Measurements from ENCODE around the gene ZNF692. TPM values are rescaled to one million over a fixed set of nuclear protein-coding genes. Genes with fewer than 3 reads are reported as not detected.
"Not testable (repeated sequence)": the region's sequence is repeated elsewhere in the genome, so short reads cannot be mapped to it uniquely, and the experiment has no call there.

Gene ZNF692
- total RNA-seq, 3 donors from 2014 or later = 11.5 to 84.3 (median 77.7) TPM

- peak within 1 kb of the TSS; percentile 100 for H3K27ac ChIP-seq
- H3K36me3 ChIP-seq = no peaks in the 10 kb centered on the region
- peak; percentile 97 to 98 for DNase-seq (ENCODE audit: low spot score in 2 of 2)
- TF ChIP-seq POLR2A (IDR thresholded peaks at IDR 0.05) (no peak), POLR2AphosphoS5 (IDR thresholded peaks at IDR 0.05) (peak in 1 of 3 donors; percentile 90)
- TF ChIP-seq, protein P1, sequence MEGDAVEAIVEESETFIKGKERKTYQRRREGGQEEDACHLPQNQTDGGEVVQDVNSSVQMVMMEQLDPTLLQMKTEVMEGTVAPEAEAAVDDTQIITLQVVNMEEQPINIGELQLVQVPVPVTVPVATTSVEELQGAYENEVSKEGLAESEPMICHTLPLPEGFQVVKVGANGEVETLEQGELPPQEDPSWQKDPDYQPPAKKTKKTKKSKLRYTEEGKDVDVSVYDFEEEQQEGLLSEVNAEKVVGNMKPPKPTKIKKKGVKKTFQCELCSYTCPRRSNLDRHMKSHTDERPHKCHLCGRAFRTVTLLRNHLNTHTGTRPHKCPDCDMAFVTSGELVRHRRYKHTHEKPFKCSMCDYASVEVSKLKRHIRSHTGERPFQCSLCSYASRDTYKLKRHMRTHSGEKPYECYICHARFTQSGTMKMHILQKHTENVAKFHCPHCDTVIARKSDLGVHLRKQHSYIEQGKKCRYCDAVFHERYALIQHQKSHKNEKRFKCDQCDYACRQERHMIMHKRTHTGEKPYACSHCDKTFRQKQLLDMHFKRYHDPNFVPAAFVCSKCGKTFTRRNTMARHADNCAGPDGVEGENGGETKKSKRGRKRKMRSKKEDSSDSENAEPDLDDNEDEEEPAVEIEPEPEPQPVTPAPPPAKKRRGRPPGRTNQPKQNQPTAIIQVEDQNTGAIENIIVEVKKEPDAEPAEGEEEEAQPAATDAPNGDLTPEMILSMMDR (IDR thresholded peaks at IDR 0.05) = peak in 1 of 3 donors; percentile 4
- no peaks in the 10 kb centered on the region for H3K9me3 ChIP-seq
- H3K4me3 ChIP-seq = peak within 1 kb of the TSS; percentile 89 to 96 (median 94)
- no peaks in the 10 kb centered on the region for H3K27me3 ChIP-seq
- intact Hi-C loops (cut with DNase I; ENCODE audit: low total_unique reads) = no loop called here
- H3K4me1 ChIP-seq = peaks cover 0 to 7% of the 10 kb centered on the region in 2 donors
These were observed 21.0 kb downstream of the ZNF692 start, which contains the start of gene ZNF672 for GRCh38 chr1:248837781-248838356. TSS of gene ZNF672 (plus strand) at chr1:248838224. CDS start at chr1:248847275, 9,051 bp downstream.

DNA sequence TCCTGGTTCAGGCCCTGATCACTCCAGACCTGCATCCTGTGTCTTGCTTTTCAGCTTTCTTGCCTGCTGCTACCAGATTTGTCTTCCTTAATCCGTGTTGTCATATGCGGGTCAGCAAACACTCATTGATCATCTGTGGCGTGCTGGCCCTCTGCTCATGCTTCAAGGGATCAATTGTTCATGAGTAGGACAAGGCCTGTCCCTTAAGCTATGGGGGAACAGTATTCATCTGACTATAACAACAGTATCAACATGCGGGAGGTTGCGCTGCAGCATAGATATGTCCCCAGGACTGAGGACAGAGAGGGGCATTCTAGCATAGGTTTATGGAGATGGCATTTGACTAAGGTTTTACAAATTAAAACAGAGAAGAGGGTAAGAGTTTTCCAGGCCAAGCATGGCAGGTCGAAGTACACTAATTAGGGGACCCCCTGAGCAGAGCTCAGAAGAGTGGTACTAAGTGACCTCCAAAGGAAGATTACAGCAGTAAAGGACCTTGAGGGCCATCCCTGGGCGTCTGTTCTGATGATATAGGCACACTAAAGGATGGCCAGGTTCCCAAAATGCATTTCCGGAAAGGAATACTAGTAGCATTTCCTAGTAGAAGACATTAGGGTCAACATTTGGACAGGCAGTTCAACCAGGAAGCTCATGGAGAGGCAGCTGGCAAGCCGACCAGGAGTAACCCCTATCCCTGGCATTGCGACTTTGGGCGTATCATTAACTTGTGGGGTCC, 21.7 kb downstream of the ZNF692 start:
- H3K4me3 ChIP-seq = peak overlapping the region; percentile 89 to 96 (median 94)
- H3K9me3 ChIP-seq = no peaks in the 10 kb centered on the region
- no peaks in the 10 kb centered on the region for H3K36me3 ChIP-seq
- H3K27ac ChIP-seq = peak overlapping the region; percentile 100
- TF ChIP-seq POLR2A (IDR thresholded peaks at IDR 0.05) (no peak), POLR2AphosphoS5 (IDR thresholded peaks at IDR 0.05) (no peak)
- TF ChIP-seq, protein P1 (IDR thresholded peaks at IDR 0.05) = no peak
- intact Hi-C loops (cut with DNase I; ENCODE audit: low total_unique reads) = no loop called here
- DNase-seq (ENCODE audit: low spot score in 2 of 2) = no peak
- no peaks in the 10 kb centered on the region for H3K27me3 ChIP-seq
- peaks cover 0 to 7% of the 10 kb centered on the region in 2 donors for H3K4me1 ChIP-seq

- no peaks in the 10 kb centered on the region for H3K36me3 ChIP-seq
- no peaks in the 10 kb centered on the region for H3K27me3 ChIP-seq
- intact Hi-C loops (cut with DNase I; ENCODE audit: low total_unique reads) = no loop called here
- H3K4me3 ChIP-seq = no peak overlapping the region
- no peaks in the 10 kb centered on the region for H3K9me3 ChIP-seq
- no peaks in the 10 kb centered on the region for H3K4me1 ChIP-seq
- H3K27ac ChIP-seq = no peak overlapping the region
- no peak for TF ChIP-seq POLR2AphosphoS5 (IDR thresholded peaks at IDR 0.05)
- TF ChIP-seq, protein P1 (IDR thresholded peaks at IDR 0.05) = no peak
- no peak for TF ChIP-seq POLR2A (IDR thresholded peaks at IDR 0.05)
- DNase-seq (ENCODE audit: low spot score in 2 of 2) = no peak
These were observed 24.4 kb downstream of the ZNF692 start for GRCh38 chr1:248834343-248834940.

DNA sequence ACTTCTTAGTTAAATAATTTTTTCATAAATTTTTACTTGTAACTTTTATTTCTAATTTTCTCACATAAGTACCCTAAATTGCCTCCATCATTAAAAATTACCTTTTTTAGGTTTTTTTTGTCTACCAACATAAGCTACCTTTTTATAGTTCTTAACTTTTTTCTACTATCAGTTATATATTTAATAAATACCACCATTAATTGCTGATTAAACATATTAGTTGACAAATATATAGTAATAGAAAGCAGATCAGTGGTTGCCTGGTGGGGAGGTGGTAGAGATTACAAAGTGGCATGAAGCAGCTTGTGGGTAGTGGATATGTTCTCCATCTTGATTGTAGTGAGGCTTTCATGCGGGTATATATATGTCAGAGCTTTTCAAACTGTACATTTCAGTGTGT, 27.0 kb downstream of the ZNF692 start:
- Histone ChIP-seq H3K27ac (no peak overlapping the region), H3K9me3 (no peaks in the 10 kb centered on the region), H3K4me1 (no peaks in the 10 kb centered on the region), H3K36me3 (no peaks in the 10 kb centered on the region), H3K4me3 (no peak overlapping the region), H3K27me3 (no peaks in the 10 kb centered on the region)
- intact Hi-C loops (cut with DNase I; ENCODE audit: low total_unique reads) = no loop called here
- no peak for TF ChIP-seq POLR2AphosphoS5 (IDR thresholded peaks at IDR 0.05)
- TF ChIP-seq POLR2A (IDR thresholded peaks at IDR 0.05) = no peak
- TF ChIP-seq, protein P1 (IDR thresholded peaks at IDR 0.05) = no peak
- DNase-seq (ENCODE audit: low spot score in 2 of 2) = no peak

DNA sequence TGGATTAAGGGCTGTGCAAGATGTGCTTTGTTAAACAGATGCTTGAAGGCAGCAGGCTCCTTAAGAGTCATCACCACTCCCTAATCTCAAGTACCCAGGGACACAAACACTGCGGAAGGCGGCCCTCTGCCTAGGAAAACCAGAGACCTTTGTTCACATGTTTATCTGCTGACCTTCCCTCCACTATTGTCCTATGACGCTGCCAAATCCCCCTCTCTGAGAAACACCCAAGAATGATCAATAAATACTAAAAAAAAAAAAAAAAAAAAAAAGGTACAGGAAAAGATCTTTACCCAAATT, 28.2 kb downstream of the ZNF692 start:
- H3K4me1 ChIP-seq; H3K36me3 ChIP-seq; H3K4me3 ChIP-seq; H3K27me3 ChIP-seq; H3K9me3 ChIP-seq; H3K27ac ChIP-seq; DNase-seq (ENCODE audit: low spot score in 2 of 2); intact Hi-C loops (cut with DNase I; ENCODE audit: low total_unique reads): not testable (repeated sequence)

Data from breast epithelium (tissue), 4 donors.